GM12878 (cell line): ENCODE measurements around the gene USP46. TPM values are rescaled to one million over a fixed set of nuclear protein-coding genes. Genes with fewer than 3 reads are reported as not detected.

Experiments used
- ATAC-seq: fragments of 200-7000 bp; cut with Tn5 transposase; 3 replicates; pipeline ENCODE4 v1.9.1; 2020; ENCODE audit warnings: mild to moderate bottlenecking, moderate library complexity
- BruUV-seq: library from RNA; stranded (reverse); fragments of 400-500 nt; replicated peaks from 2 replicates; lab custom pipeline; 2021; lab: Mats Ljungman, UMichigan
- CTCF ChIA-PET: fragments of 300-600 bp; sonication (Branson Sonifier 250); formaldehyde crosslinking; extraction: SDS; loops from one replicate; lab custom pipeline; 2021; ENCODE audit warnings: inconsistent platforms; lab: Yijun Ruan, JAX
- POLR2A ChIA-PET: fragments of 350-600 bp; formaldehyde crosslinking; extraction: SDS; loops from one replicate; lab custom pipeline; 2021; ENCODE audit warnings: inconsistent platforms; lab: Charles Lee
- RAD21 ChIA-PET: fragments of 300-600 bp; sonication (Branson Sonifier 250); formaldehyde crosslinking; loops from one replicate; lab custom pipeline; 2023; ENCODE audit warnings: antibody characterized with exemption; ENCODE audit not compliant: unreplicated experiment; lab: Charles Lee
- SMC1A ChIA-PET: fragments of 300-600 bp; sonication (Branson Sonifier 250); formaldehyde crosslinking; loops from one replicate; lab custom pipeline; 2023; ENCODE audit not compliant: unreplicated experiment, uncharacterized antibody; lab: Charles Lee
- DNase-seq: peaks from one replicate; pipeline ENCODE4 v3.0.0-alpha.2; 2011; ENCODE audit warnings: low read depth, low spot score
- FAIRE-seq: peaks from 3 replicates; lab custom pipeline; 2011; peaks lifted over from hg19 to GRCh38; lab: Jason Lieb, UNC
- H2AFZ ChIP-seq: 2 replicates; pipeline ENCODE4 v1.6.0; 2011; ENCODE audit warnings: low read depth, low read length, control low read depth; ENCODE audit not compliant: control insufficient read depth
- H3K27ac ChIP-seq: 2 replicates; pipeline ENCODE4 v1.5.1; 2011; ENCODE audit warnings: control low read depth; ENCODE audit not compliant: control insufficient read depth, insufficient read depth
- H3K27me3 ChIP-seq, 2 experiments: replicated peaks in 1 of 2; 2 replicates each; pipeline versions ENCODE4 v1.6.0 to v1.6.1; 2011; ENCODE audit warnings: low read length in 1 of 2; ENCODE audit not compliant: control insufficient read depth in 2 of 2, insufficient read depth in 2 of 2
- H3K36me3 ChIP-seq, 2 experiments: 2 replicates each; pipeline ENCODE4 v1.5.1; 2011; ENCODE audit warnings: low read length in 1 of 2; ENCODE audit not compliant: control insufficient read depth in 2 of 2, insufficient read depth in 2 of 2
- H3K4me1 ChIP-seq: 2 replicates; pipeline ENCODE4 v1.6.1; 2011; ENCODE audit warnings: mild to moderate bottlenecking, low read length, moderate library complexity, mixed read lengths; ENCODE audit not compliant: control insufficient read depth, insufficient read depth
- H3K4me2 ChIP-seq: 2 replicates; pipeline ENCODE4 v1.6.0; 2011; ENCODE audit warnings: control low read depth; ENCODE audit not compliant: control insufficient read depth, insufficient read depth
- H3K4me3 ChIP-seq: fragments of 200-600 bp; sonication (generic); 2 replicates; pipeline ENCODE4 v1.5.1; 2016
- H3K79me2 ChIP-seq: 2 replicates; pipeline ENCODE4 v1.6.0; 2011; ENCODE audit warnings: low read length; ENCODE audit not compliant: control insufficient read depth, insufficient read depth
- H3K9ac ChIP-seq: 2 replicates; pipeline ENCODE4 v1.8.0; 2011; ENCODE audit warnings: low read length, control low read depth, mixed read lengths; ENCODE audit not compliant: control insufficient read depth, insufficient read depth
- H3K9me3 ChIP-seq: replicated peaks from 3 replicates; pipeline ENCODE4 v1.5.1; 2011; ENCODE audit warnings: mild to moderate bottlenecking, low read length; ENCODE audit not compliant: control insufficient read depth, insufficient read depth
- H4K20me1 ChIP-seq: 2 replicates; pipeline ENCODE4 v1.6.0; 2011; ENCODE audit not compliant: control insufficient read depth, insufficient read depth
- GABPA ChIP-seq: IDR thresholded peaks from 2 replicates; pipeline ENCODE4 v1.6.1; 2014; ENCODE audit warnings: antibody characterized with exemption, low read depth, mild to moderate bottlenecking, inconsistent platforms
- IRF3 ChIP-seq: fragments of 450-650 bp; IDR thresholded peaks from 2 replicates; pipeline ENCODE4 v1.6.1; 2014; ENCODE audit warnings: mild to moderate bottlenecking
- MEF2B ChIP-seq: fragments of 450-650 bp; IDR thresholded peaks from 2 replicates; pipeline ENCODE4 v1.6.1; 2018; ENCODE audit warnings: mild to moderate bottlenecking, moderate library complexity; ENCODE audit not compliant: partially characterized antibody, poor library complexity, severe bottlenecking
- NR2C2 ChIP-seq: IDR thresholded peaks from 2 replicates; pipeline ENCODE4 v1.6.1; 2011; ENCODE audit warnings: borderline replicate concordance, low read depth; ENCODE audit not compliant: control insufficient read depth, insufficient read length
- RB1 ChIP-seq: fragments of 450-650 bp; formaldehyde crosslinking; IDR thresholded peaks from 2 replicates; pipeline ENCODE4 v1.6.1; 2017; ENCODE audit warnings: mild to moderate bottlenecking, borderline replicate concordance
- RCOR1 ChIP-seq: conservative IDR thresholded peaks from 2 replicates; pipeline ENCODE4 v1.6.1; 2012; ENCODE audit warnings: low read depth, low read length, improper control_type of control experiment
- RELB ChIP-seq: fragments of 450-650 bp; IDR thresholded peaks from 2 replicates; pipeline ENCODE4 v1.6.1; 2017; ENCODE audit warnings: low read depth, mild to moderate bottlenecking, moderate library complexity
- SKIL ChIP-seq: fragments of 450-650 bp; IDR thresholded peaks from 2 replicates; pipeline ENCODE4 v1.6.1; 2017; ENCODE audit warnings: mild to moderate bottlenecking, low read depth, inconsistent platforms; ENCODE audit not compliant: poor library complexity, severe bottlenecking
- TCF3 ChIP-seq: IDR thresholded peaks from 2 replicates; pipeline ENCODE4 v1.6.1; 2012; ENCODE audit warnings: low read depth, mild to moderate bottlenecking, low read length, borderline replicate concordance; ENCODE audit not compliant: insufficient read depth
- USF2 ChIP-seq: IDR thresholded peaks from 2 replicates; pipeline ENCODE4 v1.6.1; 2011; ENCODE audit warnings: low read depth, low read length, improper control_type of control experiment, borderline replicate concordance
- ZNF217 ChIP-seq: fragments of 450-650 bp; IDR thresholded peaks from 2 replicates; pipeline ENCODE4 v1.6.1; 2017; ENCODE audit warnings: antibody characterized with exemption, mild to moderate bottlenecking
- WGBS: methylation state at CpG from one replicate; pipeline ENCODE4 v1.1.6; 2016; ENCODE audit warnings: low lambda C conversion rate; ENCODE audit not compliant: insufficient replicate concordance, insufficient coverage; ENCODE audit errors: missing lambda C conversion rate; 5-methylcytosine and 5-hydroxymethylcytosine counted together
- in situ Hi-C: fragments of 300-500 bp; cut with MboI; formaldehyde crosslinking; loops from 9 replicates; pipeline ENCODE4 v1.14.3; 2018; ENCODE audit warnings: mixed read lengths
- intact Hi-C: fragments of 100-400 bp; cut with micrococcal nuclease; formaldehyde crosslinking; loops from one replicate; pipeline ENCODE4 v1.14.2; 2022; ENCODE audit not compliant: unreplicated experiment
- polyA plus RNA-seq, 11 experiments: library from polyadenylated mRNA; depleted of rRNA in 4 of 11; unstranded in 6 of 11; stranded (reverse) in 5 of 11; fragments of >200 nt; fragmentation: Nextera tagmentation in 4 of 11; fragmentation: Illumina TruSeq in 1 of 11; extraction: Ambion mirVana in 4 of 11; extraction: Trizol in 1 of 11; gene quantifications; 1 replicate in 1 of 11; 2 replicates in 10 of 11; pipeline versions ENCODE4 v1.2.1 to v1.2.3, GENCODE V29; 2011 to 2016; ENCODE audit warnings: inconsistent platforms in 2 of 11, missing spikeins in 2 of 11, low read depth in 1 of 11
- total RNA-seq, 4 experiments: library from RNA; depleted of rRNA in 3 of 4; stranded (reverse); fragments of >200 nt in 3 of 4; fragmentation: Illumina TruSeq in 1 of 4; extraction: Trizol in 1 of 4; gene quantifications; 2 replicates each; pipeline versions ENCODE4 v1.2.1 to v1.2.3, GENCODE V29; 2013 to 2021

The USP46 gene
- total and polyA plus RNA-seq, 10 of the 15 experiments (the other 5 are each of a cell fraction or from before 2014, with no cell fraction given), result 5.3 to 20.1 (median 12.0) TPM

GRCh38 chr4:52550186-52550585, 108.9 kb downstream of the USP46 start:
- no peak overlapping the region for H3K4me2 ChIP-seq
- ChIA-PET RAD21 (no interaction called here), CTCF (interaction anchor here (0.8 to 1.4 kb wide), 3 partner anchors 111 to 433 kb away, joined by 3 to 4 read pairs (median 3); no protein-coding TSS in a partner anchor), SMC1A (interaction anchor here (0.8 to 1.1 kb wide), 4 partner anchors 48 to 433 kb away, joined by 3 read pairs; no protein-coding TSS in a partner anchor), POLR2A (interaction anchor here (0.6 kb wide), 1 partner anchor 1743 kb away, joined by 3 read pairs; no protein-coding TSS in a partner anchor)
- no peaks in the 10 kb centered on the region for H4K20me1 ChIP-seq
- WGBS, result 25% methylated on average over 3 of the region's 3 CpGs
- H3K36me3 ChIP-seq, result no peaks in the 10 kb centered on the region
- no peak overlapping the region for H2AFZ ChIP-seq
- no peaks in the 10 kb centered on the region for H3K27me3 ChIP-seq
- intact Hi-C loops (no loop called here), in situ Hi-C loops (no loop called here)
- no peak for TF ChIP-seq RELB
- TF ChIP-seq TCF3, result no peak
- TF ChIP-seq IRF3, result no peak
- no peak for TF ChIP-seq ZNF217
- TF ChIP-seq RCOR1, result no peak
- TF ChIP-seq USF2, result no peak
- TF ChIP-seq NR2C2, result no peak
- no peak for TF ChIP-seq RB1
- no peak for TF ChIP-seq SKIL
- TF ChIP-seq GABPA, result no peak
- TF ChIP-seq MEF2B, result no peak
- H3K4me1 ChIP-seq, result no peaks in the 10 kb centered on the region
- no peak for FAIRE-seq
- H3K79me2 ChIP-seq, result no peaks in the 10 kb centered on the region
- H3K9ac ChIP-seq, result no peak overlapping the region
- BruUV-seq, result no TSS peak
- no peak for ATAC-seq
- no peak for DNase-seq
- H3K9me3 ChIP-seq, result no peaks in the 10 kb centered on the region
- H3K27ac ChIP-seq, result no peak overlapping the region
- H3K4me3 ChIP-seq, result no peak overlapping the region
